GM19455 (cell line): Measurements from ENCODE around the gene AMOTL2.

Source experiments
- ATAC-seq: cut with Tn5 transposase; IDR thresholded peaks from one replicate; pipeline ENCODE4 v1.9.1; 2021; ENCODE audit not compliant: unreplicated experiment

Gene AMOTL2

DNA sequence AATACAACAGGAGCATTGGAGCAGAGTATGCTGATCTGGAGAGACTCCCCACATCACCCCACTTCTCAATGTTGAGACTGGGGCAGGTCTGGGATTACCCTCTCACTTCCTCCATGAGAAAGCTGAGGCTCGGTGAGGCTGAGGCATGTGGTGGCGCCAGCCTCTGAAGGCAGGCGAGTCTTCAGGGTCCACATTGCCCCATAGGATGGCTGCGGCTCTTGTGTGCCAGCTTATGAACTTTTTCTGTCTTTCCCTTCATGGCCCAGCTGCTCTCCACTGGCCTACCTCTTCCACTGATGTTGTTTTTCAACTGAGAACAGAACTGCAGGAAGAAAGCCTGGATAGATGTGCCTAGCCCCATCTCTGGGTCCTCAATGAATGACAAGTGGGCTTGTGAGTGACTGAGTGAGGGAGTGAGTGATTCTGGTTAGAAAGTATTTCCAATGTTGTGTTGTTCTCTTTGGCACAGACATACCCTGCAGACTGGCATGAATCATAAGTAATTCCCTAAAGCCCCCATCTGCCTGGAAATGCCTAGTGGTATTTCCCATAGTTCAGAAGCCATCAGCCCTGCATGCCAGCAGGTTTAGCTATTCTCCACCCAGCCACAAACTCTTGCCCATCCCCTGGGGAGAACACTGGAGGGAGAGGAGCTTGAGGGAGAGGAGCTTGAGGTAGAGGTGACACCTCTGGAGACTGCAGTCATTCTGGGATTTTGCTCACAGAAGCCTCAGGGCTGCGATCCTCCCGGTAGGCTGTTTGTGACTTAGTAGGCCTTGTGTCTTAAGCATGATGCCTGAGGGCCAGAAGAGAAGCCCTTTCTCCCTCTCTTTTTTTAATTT is 56.9 kb downstream of the AMOTL2 start:
- no peak for ATAC-seq

GRCh38 chr3:134315286-134316106 is 58.8 kb downstream of the AMOTL2 start:
- no peak for ATAC-seq

- no peak for ATAC-seq
These were observed 59.5 kb downstream of the AMOTL2 start for GRCh38 chr3:134314588-134315285.

DNA sequence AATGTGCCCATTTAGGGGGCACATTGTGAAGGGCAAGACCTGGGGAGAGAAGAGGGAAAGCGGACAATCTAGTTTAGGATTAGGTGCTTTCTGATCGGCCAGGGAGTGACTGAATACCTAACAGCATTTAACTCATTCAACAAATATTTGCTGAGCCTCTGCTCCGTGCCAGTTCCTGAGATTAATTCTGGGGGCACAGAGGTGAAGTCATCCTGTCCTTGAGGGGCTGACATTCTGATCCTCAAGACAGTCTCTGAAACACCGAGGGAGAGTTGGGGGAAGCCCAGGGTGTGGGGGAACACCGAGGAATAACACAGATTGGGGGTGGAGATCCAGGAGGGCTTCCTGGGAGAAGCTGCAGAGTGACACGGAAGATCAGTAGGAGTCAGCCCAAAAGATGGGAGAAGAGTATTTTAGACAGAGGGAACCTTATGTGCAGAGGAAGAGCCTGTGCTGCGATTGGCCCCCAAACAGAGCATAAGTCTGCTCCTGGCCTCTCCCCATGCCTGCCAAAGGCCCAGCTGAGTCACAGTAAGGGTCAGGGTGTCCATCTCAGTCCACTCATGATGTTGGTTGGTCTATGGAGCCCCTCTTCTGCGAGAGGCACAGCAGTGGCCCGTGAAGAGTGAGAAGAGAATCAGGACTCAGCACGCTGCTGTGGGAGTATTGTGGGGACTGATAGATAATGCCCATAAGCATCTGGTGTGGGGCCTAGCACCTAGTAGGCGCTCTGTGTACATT is 60.2 kb downstream of the AMOTL2 start:
- ATAC-seq: no peak

GRCh38 chr3:134312873-134313846 is 61.1 kb downstream of the AMOTL2 start:
- no peak for ATAC-seq

- ATAC-seq: no peak
These were observed 62.0 kb downstream of the AMOTL2 start for GRCh38 chr3:134312072-134312872.

DNA sequence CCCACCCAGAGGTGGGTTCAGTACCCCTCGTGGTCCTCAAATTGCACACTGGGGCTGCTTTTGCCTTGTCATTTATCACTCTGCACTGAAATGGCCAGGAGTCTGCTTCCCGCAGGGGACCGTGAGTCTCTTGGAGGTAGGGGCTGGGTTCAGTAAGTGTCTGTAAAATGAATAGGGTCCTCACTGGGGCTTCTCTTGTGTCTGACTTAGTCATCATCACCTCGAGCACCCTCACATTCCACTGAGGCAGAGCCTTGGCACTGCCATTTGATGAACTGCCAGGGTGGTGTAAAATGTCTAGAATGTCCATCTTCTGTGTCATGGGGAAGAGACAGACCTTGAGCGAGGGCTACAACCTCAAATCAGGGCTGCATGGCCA is 62.6 kb downstream of the AMOTL2 start:
- ATAC-seq: no peak

- ATAC-seq: no peak
These were observed 63.0 kb downstream of the AMOTL2 start for GRCh38 chr3:134311265-134311664.

GRCh38 chr3:134309987-134310700 is 64.1 kb downstream of the AMOTL2 start:
- no peak for ATAC-seq

DNA sequence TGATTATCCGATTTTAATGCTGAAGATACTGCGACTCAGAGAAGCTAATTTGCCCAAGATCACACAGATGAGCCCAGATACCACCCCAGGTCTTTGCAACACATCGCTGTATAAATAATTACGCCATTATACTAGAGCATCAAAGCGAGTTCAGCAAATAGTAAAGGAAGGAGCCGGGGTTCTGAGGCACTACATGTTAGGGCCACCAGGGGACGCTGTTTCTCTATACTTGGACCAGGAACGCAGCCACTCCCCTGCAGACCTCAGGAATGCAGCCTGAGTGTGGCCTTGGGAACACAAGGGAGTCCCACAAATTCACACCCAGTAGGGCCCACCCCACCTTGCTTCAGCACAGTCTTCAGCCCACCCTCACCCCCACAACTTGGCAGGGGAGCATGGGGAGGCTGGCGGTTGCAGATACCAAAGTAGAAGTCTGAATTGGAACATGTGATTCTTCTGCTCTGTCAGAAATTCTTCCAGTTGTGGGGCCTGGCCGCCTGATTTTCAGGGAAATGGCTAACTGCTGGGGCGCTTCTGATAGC is 65.8 kb downstream of the AMOTL2 start:
- ATAC-seq: no peak

DNA sequence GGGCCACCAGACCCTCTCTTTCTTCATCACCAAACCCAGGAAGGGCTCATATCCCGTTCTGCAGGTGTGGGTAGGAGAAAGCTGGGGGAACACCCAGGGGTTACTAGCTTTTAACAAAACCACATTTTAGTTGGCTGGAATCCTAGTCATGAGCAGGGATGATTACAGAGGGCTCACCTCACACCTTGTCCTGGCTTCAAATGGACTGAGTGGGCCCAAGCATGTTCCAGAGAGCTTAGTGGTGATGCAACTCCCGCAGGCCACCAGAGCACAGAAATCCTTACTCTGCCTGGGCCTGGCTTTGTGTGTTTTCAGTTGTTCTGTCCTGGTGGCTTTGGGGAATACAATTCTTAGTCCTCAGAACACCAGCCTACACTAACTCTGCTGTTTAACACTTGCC is 66.8 kb downstream of the AMOTL2 start:
- no peak for ATAC-seq

- no peak for ATAC-seq
These were observed 67.9 kb downstream of the AMOTL2 start for GRCh38 chr3:134306320-134306719.
